HepG2 (cell line): Measurements from ENCODE around the gene CHSY3. TPM values are rescaled to one million over a fixed set of nuclear protein-coding genes. Genes with fewer than 3 reads are reported as not detected.

Experiments
- ATAC-seq: fragments of 200-7000 bp; cut with Tn5 transposase; 3 replicates; pipeline ENCODE4 v1.9.1; 2020; ENCODE audit warnings: mild to moderate bottlenecking, moderate library complexity
- BruUV-seq: library from RNA; stranded (reverse); fragments of 400-500 nt; replicated peaks from 2 replicates; lab custom pipeline; 2021; lab: Mats Ljungman, UMichigan
- CTCF ChIA-PET: fragments of 300-600 bp; formaldehyde crosslinking; extraction: SDS; loops from one replicate; lab custom pipeline; 2021; ENCODE audit warnings: low total read pairs, inconsistent platforms, low intra/inter-chr PET ratio; lab: Yijun Ruan, JAX
- POLR2A ChIA-PET: fragments of 350-600 bp; sonication (Branson Sonifier 250); formaldehyde crosslinking; loops from one replicate; lab custom pipeline; 2020; ENCODE audit warnings: antibody characterized with exemption, inconsistent platforms; lab: Yijun Ruan, JAX
- DNase-seq: peaks from one replicate; pipeline ENCODE4 v3.0.0-alpha.2; 2015; ENCODE audit warnings: low spot score
- FAIRE-seq: peaks from 3 replicates; lab custom pipeline; 2011; peaks lifted over from hg19 to GRCh38; lab: Jason Lieb, UNC
- H2AFZ ChIP-seq: one replicate; pipeline ENCODE4 v1.6.1; 2011; ENCODE audit warnings: low read length, inconsistent platforms
- H3K27ac ChIP-seq: fragments of 300-600 bp; 3 replicates; pipeline ENCODE4 v1.8.0; 2011; ENCODE audit warnings: mixed run types, mild to moderate bottlenecking, mixed read lengths, low read length, inconsistent platforms; ENCODE audit not compliant: insufficient read depth; ENCODE audit errors: extremely low read length
- H3K27me3 ChIP-seq, 2 experiments: fragments of 200-600 bp in 1 of 2; 2 replicates in 1 of 2; 3 replicates in 1 of 2; pipeline versions ENCODE4 v1.6.0 to v1.8.0; 2011; ENCODE audit warnings: low read length in 2 of 2, mild to moderate bottlenecking in 2 of 2, moderate library complexity in 2 of 2, inconsistent platforms in 1 of 2; ENCODE audit not compliant: insufficient read depth in 2 of 2, control insufficient read depth in 1 of 2
- H3K36me3 ChIP-seq, 2 experiments: fragments of 200-600 bp in 1 of 2; replicated peaks in 1 of 2; 2 replicates in 1 of 2; 3 replicates in 1 of 2; pipeline versions ENCODE4 v1.5.1 to v1.8.0; 2011; ENCODE audit warnings: low read length in 2 of 2, inconsistent platforms in 1 of 2; ENCODE audit not compliant: insufficient read depth in 2 of 2, control insufficient read depth in 1 of 2
- H3K4me1 ChIP-seq: 2 replicates; pipeline ENCODE4 v1.5.1; 2012; ENCODE audit warnings: low read length, inconsistent platforms; ENCODE audit not compliant: insufficient read depth
- H3K4me2 ChIP-seq: 2 replicates; pipeline ENCODE4 v1.6.0; 2011; ENCODE audit warnings: low read depth, low read length, inconsistent platforms
- H3K4me3 ChIP-seq, 3 experiments: fragments of 200-600 bp in 1 of 3; sonication (generic), shearing (Covaris generic) in 1 of 3; replicated peaks in 1 of 3; 2 replicates each; pipeline ENCODE4 v1.5.1; 2011 to 2016; ENCODE audit warnings: low read length in 3 of 3, inconsistent platforms in 2 of 3, low read depth in 2 of 3, mild to moderate bottlenecking in 2 of 3, control low read depth in 1 of 3, mixed read lengths in 1 of 3; ENCODE audit not compliant: insufficient read depth in 1 of 3
- H3K79me2 ChIP-seq: one replicate; pipeline ENCODE4 v1.6.1; 2011; ENCODE audit warnings: low read length, inconsistent platforms; ENCODE audit not compliant: insufficient read depth
- H3K9ac ChIP-seq: 2 replicates; pipeline ENCODE4 v1.6.0; 2011; ENCODE audit warnings: mild to moderate bottlenecking, low read depth, low read length, inconsistent platforms; ENCODE audit not compliant: insufficient read depth
- H3K9me3 ChIP-seq: 2 replicates; pipeline ENCODE4 v1.5.1; 2012; ENCODE audit warnings: mild to moderate bottlenecking, low read length
- H4K20me1 ChIP-seq: 2 replicates; pipeline ENCODE4 v1.6.0; 2011; ENCODE audit warnings: inconsistent platforms, mild to moderate bottlenecking, low read length, moderate library complexity; ENCODE audit not compliant: insufficient read depth
- FOXA3 ChIP-seq: IDR thresholded peaks from 2 replicates; pipeline ENCODE4 v1.6.1; 2016; ENCODE audit warnings: missing genetic modification reagents, missing compliant biosample characterization
- NFIC ChIP-seq: IDR thresholded peaks from 2 replicates; pipeline ENCODE4 v1.6.1; 2012; ENCODE audit warnings: mild to moderate bottlenecking, low read length, inconsistent platforms
- TARDBP ChIP-seq: sonication (generic); formaldehyde crosslinking; IDR thresholded peaks from 2 replicates; pipeline ENCODE4 v1.8.0; 2022; ENCODE audit warnings: mild to moderate bottlenecking, missing genetic modification reagents
- ZNF136 ChIP-seq: sonication (generic); formaldehyde crosslinking; IDR thresholded peaks from 2 replicates; pipeline ENCODE4 v1.8.1; 2022; ENCODE audit warnings: low read depth, mild to moderate bottlenecking, moderate library complexity, missing genetic modification reagents
- WGBS: methylation state at CpG from one replicate; pipeline ENCODE4 v1.1.6; 2017; ENCODE audit warnings: low lambda C conversion rate; 5-methylcytosine and 5-hydroxymethylcytosine counted together
- in situ Hi-C: cut with HindIII; loops from 2 replicates; pipeline ENCODE4 v1.10.0; 2017; ENCODE audit warnings: low pct_unique_long_range_greater_than_20kb; ENCODE audit not compliant: extremely low pct_ligation_motif_present
- intact Hi-C: fragments of 100-400 bp; cut with micrococcal nuclease; formaldehyde crosslinking; loops from one replicate; pipeline ENCODE4 v1.10.0; 2022; ENCODE audit not compliant: unreplicated experiment
- polyA plus RNA-seq, 8 experiments: library from polyadenylated mRNA; depleted of rRNA in 3 of 8; stranded (reverse) in 7 of 8; unstranded in 1 of 8; fragments of >200 nt; fragmentation: Illumina TruSeq in 4 of 8; extraction: Trizol in 4 of 8; gene quantifications; 2 replicates each; pipeline versions ENCODE4 v1.2.1 to v1.2.3, GENCODE V29; 2011 to 2016; ENCODE audit warnings: low read depth in 4 of 8, missing spikeins in 1 of 8, mixed read lengths in 1 of 8; ENCODE audit not compliant: insufficient read depth in 1 of 8
- total RNA-seq, 5 experiments: library from RNA; depleted of rRNA; stranded (reverse); fragments of >200 nt; fragmentation: Illumina TruSeq; extraction: Trizol; gene quantifications; 2 replicates each; pipeline ENCODE4 v1.2.3, GENCODE V29; 2016; ENCODE audit warnings: low read depth in 1 of 5
- TF ChIP-seq, protein P1 (sequence below): sonication (generic); formaldehyde crosslinking; conservative IDR thresholded peaks from 2 replicates; pipeline ENCODE4 v1.4.0; 2020; ENCODE audit warnings: missing genetic modification reagents
- TF ChIP-seq, protein P2 (sequence below): sonication (generic); formaldehyde crosslinking; IDR thresholded peaks from 2 replicates; pipeline ENCODE4 v1.8.0; 2022; ENCODE audit warnings: low read depth, missing genetic modification reagents
- TF ChIP-seq, protein P3 (sequence below): sonication (generic); formaldehyde crosslinking; IDR thresholded peaks from 2 replicates; pipeline ENCODE4 v1.4.0; 2020; ENCODE audit warnings: missing genetic modification reagents

Gene CHSY3
- total and polyA plus RNA-seq, 2 of the 13 experiments (the other 11 are each of a cell fraction or from before 2014, with no cell fraction given) = 0.26 to 4.1 TPM

DNA sequence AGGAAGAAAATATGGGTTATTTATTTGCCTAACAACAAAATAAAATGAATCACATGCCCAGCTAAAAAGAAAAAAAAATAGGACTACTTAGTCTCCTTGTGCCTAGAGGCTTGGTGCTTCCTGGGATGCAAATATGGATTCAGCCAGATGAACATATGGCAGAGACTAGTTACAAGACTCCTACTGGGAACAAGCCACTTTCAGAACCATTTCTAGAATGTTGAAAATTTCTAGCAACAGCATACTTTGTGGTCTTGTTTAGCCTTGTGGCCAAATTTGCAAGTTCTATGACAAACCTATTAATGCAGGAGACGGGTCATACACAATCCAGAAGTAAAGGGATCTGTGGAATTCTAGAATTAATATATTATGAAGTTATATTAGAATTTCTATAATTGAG lies 198.7 kb downstream of the CHSY3 start:
- no peaks in the 10 kb centered on the region for H3K4me1 ChIP-seq
- H3K4me3 ChIP-seq = no peak overlapping the region
- H3K27me3 ChIP-seq = no peaks in the 10 kb centered on the region
- BruUV-seq = no TSS peak
- no peak overlapping the region for H3K9ac ChIP-seq
- H3K27ac ChIP-seq = no peak overlapping the region
- FAIRE-seq = no peak
- no peaks in the 10 kb centered on the region for H3K79me2 ChIP-seq
- no peak for ATAC-seq
- DNase-seq = no peak
- POLR2A ChIA-PET = no interaction called here
- in situ Hi-C loops = loop anchor here (25.0 kb wide), 2 partner anchors 609 to 1009 kb away; no protein-coding TSS in a partner anchor
- no peaks in the 10 kb centered on the region; the same call in 1 of the 2 replicates for H4K20me1 ChIP-seq
- no peaks in the 10 kb centered on the region for H3K36me3 ChIP-seq
- TF ChIP-seq, protein P1, sequence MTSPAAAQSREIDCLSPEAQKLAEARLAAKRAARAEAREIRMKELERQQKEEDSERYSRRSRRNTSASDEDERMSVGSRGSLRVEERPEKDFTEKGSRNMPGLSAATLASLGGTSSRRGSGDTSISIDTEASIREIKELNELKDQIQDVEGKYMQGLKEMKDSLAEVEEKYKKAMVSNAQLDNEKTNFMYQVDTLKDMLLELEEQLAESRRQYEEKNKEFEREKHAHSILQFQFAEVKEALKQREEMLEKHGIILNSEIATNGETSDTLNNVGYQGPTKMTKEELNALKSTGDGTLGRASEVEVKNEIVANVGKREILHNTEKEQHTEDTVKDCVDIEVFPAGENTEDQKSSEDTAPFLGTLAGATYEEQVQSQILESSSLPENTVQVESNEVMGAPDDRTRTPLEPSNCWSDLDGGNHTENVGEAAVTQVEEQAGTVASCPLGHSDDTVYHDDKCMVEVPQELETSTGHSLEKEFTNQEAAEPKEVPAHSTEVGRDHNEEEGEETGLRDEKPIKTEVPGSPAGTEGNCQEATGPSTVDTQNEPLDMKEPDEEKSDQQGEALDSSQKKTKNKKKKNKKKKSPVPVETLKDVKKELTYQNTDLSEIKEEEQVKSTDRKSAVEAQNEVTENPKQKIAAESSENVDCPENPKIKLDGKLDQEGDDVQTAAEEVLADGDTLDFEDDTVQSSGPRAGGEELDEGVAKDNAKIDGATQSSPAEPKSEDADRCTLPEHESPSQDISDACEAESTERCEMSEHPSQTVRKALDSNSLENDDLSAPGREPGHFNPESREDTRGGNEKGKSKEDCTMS (CRISPR knock-in tag) = no peak
- no peak for TF ChIP-seq TARDBP (CRISPR knock-in tag)
- TF ChIP-seq FOXA3 = no peak
- no peak for TF ChIP-seq ZNF136 (CRISPR knock-in tag)
- no peak for TF ChIP-seq NFIC
- TF ChIP-seq, protein P2, sequence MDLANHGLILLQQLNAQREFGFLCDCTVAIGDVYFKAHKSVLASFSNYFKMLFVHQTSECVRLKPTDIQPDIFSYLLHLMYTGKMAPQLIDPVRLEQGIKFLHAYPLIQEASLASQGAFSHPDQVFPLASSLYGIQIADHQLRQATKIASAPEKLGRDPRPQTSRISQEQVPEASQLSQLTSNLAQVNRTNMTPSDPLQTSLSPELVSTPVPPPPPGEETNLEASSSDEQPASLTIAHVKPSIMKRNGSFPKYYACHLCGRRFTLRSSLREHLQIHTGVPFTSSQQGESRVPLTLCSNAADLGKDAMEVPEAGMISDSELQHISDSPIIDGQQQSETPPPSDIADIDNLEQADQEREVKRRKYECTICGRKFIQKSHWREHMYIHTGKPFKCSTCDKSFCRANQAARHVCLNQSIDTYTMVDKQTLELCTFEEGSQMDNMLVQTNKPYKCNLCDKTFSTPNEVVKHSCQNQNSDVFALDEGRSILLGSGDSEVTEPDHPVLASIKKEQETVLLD = no peak
- TF ChIP-seq, protein P3, sequence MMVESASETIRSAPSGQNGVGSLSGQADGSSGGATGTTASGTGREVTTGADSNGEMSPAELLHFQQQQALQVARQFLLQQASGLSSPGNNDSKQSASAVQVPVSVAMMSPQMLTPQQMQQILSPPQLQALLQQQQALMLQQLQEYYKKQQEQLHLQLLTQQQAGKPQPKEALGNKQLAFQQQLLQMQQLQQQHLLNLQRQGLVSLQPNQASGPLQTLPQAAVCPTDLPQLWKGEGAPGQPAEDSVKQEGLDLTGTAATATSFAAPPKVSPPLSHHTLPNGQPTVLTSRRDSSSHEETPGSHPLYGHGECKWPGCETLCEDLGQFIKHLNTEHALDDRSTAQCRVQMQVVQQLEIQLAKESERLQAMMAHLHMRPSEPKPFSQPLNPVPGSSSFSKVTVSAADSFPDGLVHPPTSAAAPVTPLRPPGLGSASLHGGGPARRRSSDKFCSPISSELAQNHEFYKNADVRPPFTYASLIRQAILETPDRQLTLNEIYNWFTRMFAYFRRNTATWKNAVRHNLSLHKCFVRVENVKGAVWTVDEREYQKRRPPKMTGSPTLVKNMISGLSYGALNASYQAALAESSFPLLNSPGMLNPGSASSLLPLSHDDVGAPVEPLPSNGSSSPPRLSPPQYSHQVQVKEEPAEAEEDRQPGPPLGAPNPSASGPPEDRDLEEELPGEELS (CRISPR knock-in tag) = no peak
- TF ChIP-seq, all 625 proteins: peak for 0
- Histone ChIP-seq H3K4me2 (no peak overlapping the region), H3K9me3 (no peaks in the 10 kb centered on the region), H2AFZ (no peak overlapping the region)
- WGBS = 29% methylated on average over 1 of the region's 1 CpG
- CTCF ChIA-PET = no interaction called here
- intact Hi-C loops = no loop called here
